SJCRH30 (cell line): ENCODE results near the gene SOS1. TPM values are rescaled to one million over a fixed set of nuclear protein-coding genes. Genes with fewer than 3 reads are reported as not detected.
"Not testable (repeated sequence)": the region's sequence is repeated elsewhere in the genome, so short reads cannot be mapped to it uniquely, and the experiment has no call there.

Experiments used
- DNase-seq, 2 experiments: peaks; one replicate each; pipeline ENCODE4 v3.0.0-alpha.2; 2015 to 2020
- H3K27ac ChIP-seq: fragments of 250-450 bp; sonication (Bioruptor Pico); 2 replicates; pipeline ENCODE4 v1.5.1; 2020; ENCODE audit warnings: mild to moderate bottlenecking, moderate library complexity
- H3K27me3 ChIP-seq: fragments of 250-450 bp; sonication (Bioruptor Pico); 2 replicates; pipeline ENCODE4 v1.5.1; 2020; ENCODE audit warnings: mild to moderate bottlenecking, moderate library complexity
- H3K36me3 ChIP-seq: fragments of 250-450 bp; sonication (Bioruptor Pico); 2 replicates; pipeline ENCODE4 v1.5.1; 2020; ENCODE audit warnings: mild to moderate bottlenecking, moderate library complexity
- H3K4me1 ChIP-seq: fragments of 250-450 bp; sonication (Bioruptor Pico); 2 replicates; pipeline ENCODE4 v1.5.1; 2020; ENCODE audit warnings: mild to moderate bottlenecking, moderate library complexity
- H3K4me3 ChIP-seq: fragments of 250-450 bp; sonication (Bioruptor Pico); 2 replicates; pipeline ENCODE4 v1.5.1; 2020; ENCODE audit warnings: mild to moderate bottlenecking, moderate library complexity
- H3K9me3 ChIP-seq: fragments of 250-450 bp; sonication (Bioruptor Pico); replicated peaks from 2 replicates; pipeline ENCODE4 v1.5.1; 2020; ENCODE audit warnings: mild to moderate bottlenecking, moderate library complexity
- total RNA-seq: library from RNA; depleted of rRNA; stranded (reverse); fragments of >200 nt; shearing (Covaris generic); gene quantifications from 2 replicates; pipeline ENCODE4 v1.2.3, GENCODE V29; 2014

SOS1 gene
- total RNA-seq, 1 experiment from 2014 or later, result 49.5 TPM

- no peaks in the 10 kb centered on the region for H3K36me3 ChIP-seq
- H3K4me3 ChIP-seq, result no peak overlapping the region
- peaks cover 9% of the 10 kb centered on the region for H3K4me1 ChIP-seq
- no peaks in the 10 kb centered on the region for H3K9me3 ChIP-seq
- no peak overlapping the region for H3K27ac ChIP-seq
- no peaks in the 10 kb centered on the region for H3K27me3 ChIP-seq
- no peak for DNase-seq
These were observed 23.6 kb upstream of the SOS1 start for GRCh38 chr2:39144416-39144815.

GRCh38 chr2:39142904-39143605 lies 22.2 kb upstream of the SOS1 start:
- no peaks in the 10 kb centered on the region for H3K27me3 ChIP-seq
- peaks cover 9% of the 10 kb centered on the region for H3K4me1 ChIP-seq
- no peak for DNase-seq
- H3K27ac ChIP-seq, result no peak overlapping the region
- no peaks in the 10 kb centered on the region for H3K36me3 ChIP-seq
- no peaks in the 10 kb centered on the region for H3K9me3 ChIP-seq
- H3K4me3 ChIP-seq, result no peak overlapping the region

GRCh38 chr2:39141334-39142271 lies 20.8 kb upstream of the SOS1 start:
- H3K27ac ChIP-seq, result no peak overlapping the region
- no peaks in the 10 kb centered on the region for H3K27me3 ChIP-seq

GRCh38 chr2:39140948-39141333 lies 20.1 kb upstream of the SOS1 start:
- not testable (repeated sequence) for H3K27ac ChIP-seq, H3K4me3 ChIP-seq, H3K27me3 ChIP-seq

More at GRCh38 chr2:39141334-39142271, 20.8 kb upstream of the SOS1 start:
- no peaks in the 10 kb centered on the region for H3K9me3 ChIP-seq
- H3K36me3 ChIP-seq, result no peaks in the 10 kb centered on the region
- peaks cover 9% of the 10 kb centered on the region for H3K4me1 ChIP-seq
- no peak overlapping the region for H3K4me3 ChIP-seq
- peak in 1 of 2 experiments; percentile 42 for DNase-seq

GRCh38 chr2:39140322-39140847 lies 19.5 kb upstream of the SOS1 start:
- DNase-seq, result no peak
- H3K4me1 ChIP-seq, result peaks cover 9% of the 10 kb centered on the region
- no peaks in the 10 kb centered on the region for H3K27me3 ChIP-seq

More at GRCh38 chr2:39140948-39141333, 20.1 kb upstream of the SOS1 start:
- not testable (repeated sequence) for DNase-seq, H3K9me3 ChIP-seq, H3K4me1 ChIP-seq, H3K36me3 ChIP-seq

GRCh38 chr2:39139511-39140237 lies 18.8 kb upstream of the SOS1 start:
- no peaks in the 10 kb centered on the region for H3K36me3 ChIP-seq
- no peaks in the 10 kb centered on the region for H3K27me3 ChIP-seq
- no peaks in the 10 kb centered on the region for H3K9me3 ChIP-seq
- H3K4me1 ChIP-seq, result peaks cover 9% of the 10 kb centered on the region
- H3K27ac ChIP-seq, result no peak overlapping the region
- no peak for DNase-seq
- no peak overlapping the region for H3K4me3 ChIP-seq

More at GRCh38 chr2:39140322-39140847, 19.5 kb upstream of the SOS1 start:
- no peak overlapping the region for H3K27ac ChIP-seq
- H3K36me3 ChIP-seq, result no peaks in the 10 kb centered on the region
- H3K9me3 ChIP-seq, result no peaks in the 10 kb centered on the region
- H3K4me3 ChIP-seq, result no peak overlapping the region

GRCh38 chr2:39138837-39139211 lies 18.0 kb upstream of the SOS1 start:
- no peak overlapping the region for H3K27ac ChIP-seq

GRCh38 chr2:39138187-39138836 lies 17.5 kb upstream of the SOS1 start:
- DNase-seq, H3K27ac ChIP-seq, H3K27me3 ChIP-seq, H3K9me3 ChIP-seq, H3K4me3 ChIP-seq, H3K36me3 ChIP-seq, H3K4me1 ChIP-seq: not testable (repeated sequence)

More at GRCh38 chr2:39138837-39139211, 18.0 kb upstream of the SOS1 start:
- Histone ChIP-seq H3K27me3 (no peaks in the 10 kb centered on the region), H3K9me3 (no peaks in the 10 kb centered on the region; the same call in 1 of the 2 replicates), H3K36me3 (no peaks in the 10 kb centered on the region), H3K4me1 (peaks cover 9% of the 10 kb centered on the region), H3K4me3 (no peak overlapping the region)
- DNase-seq, result no peak

- no peaks in the 10 kb centered on the region; the same call in 1 of the 2 replicates for H3K9me3 ChIP-seq
- no peak for DNase-seq
- peaks cover 7% of the 10 kb centered on the region for H3K4me1 ChIP-seq
- no peak overlapping the region for H3K27ac ChIP-seq
- H3K4me3 ChIP-seq, result no peak overlapping the region
- H3K27me3 ChIP-seq, result no peaks in the 10 kb centered on the region
- no peaks in the 10 kb centered on the region for H3K36me3 ChIP-seq
These were observed 15.9 kb upstream of the SOS1 start for GRCh38 chr2:39136799-39137198.

- no peak overlapping the region for H3K27ac ChIP-seq
- no peaks in the 10 kb centered on the region for H3K4me1 ChIP-seq
- no peaks in the 10 kb centered on the region for H3K36me3 ChIP-seq
- no peak overlapping the region for H3K4me3 ChIP-seq
- no peaks in the 10 kb centered on the region; the same call in 1 of the 2 replicates for H3K9me3 ChIP-seq
- DNase-seq, result no peak
- H3K27me3 ChIP-seq, result no peaks in the 10 kb centered on the region
These were observed 14.9 kb upstream of the SOS1 start for GRCh38 chr2:39135690-39136259.

GRCh38 chr2:39133215-39133851 lies 12.5 kb upstream of the SOS1 start:
- DNase-seq, result no peak
- H3K27me3 ChIP-seq, result no peaks in the 10 kb centered on the region
- H3K4me1 ChIP-seq, result no peaks in the 10 kb centered on the region
- H3K27ac ChIP-seq, result no peak overlapping the region
- no peaks in the 10 kb centered on the region; the same call in 1 of the 2 replicates for H3K9me3 ChIP-seq
- no peaks in the 10 kb centered on the region for H3K36me3 ChIP-seq
- H3K4me3 ChIP-seq, result no peak overlapping the region

GRCh38 chr2:39128919-39129391 lies 8.1 kb upstream of the SOS1 start:
- Histone ChIP-seq H3K36me3 (no peaks in the 10 kb centered on the region), H3K9me3 (no peaks in the 10 kb centered on the region)
- DNase-seq, result no peak

GRCh38 chr2:39127973-39128372 lies 7.1 kb upstream of the SOS1 start:
- H3K36me3 ChIP-seq, result no peaks in the 10 kb centered on the region
- H3K27ac ChIP-seq, result no peak overlapping the region
- 0 out of 2 replicates have a peak, but pooled peaks cover 2% of the 10 kb centered on the region for H3K4me1 ChIP-seq
- peak; percentile 40 to 55 for DNase-seq
- no peaks in the 10 kb centered on the region for H3K27me3 ChIP-seq
- no peak overlapping the region for H3K4me3 ChIP-seq
- H3K9me3 ChIP-seq, result no peaks in the 10 kb centered on the region

More at GRCh38 chr2:39128919-39129391, 8.1 kb upstream of the SOS1 start:
- H3K4me1 ChIP-seq, result no peaks in the 10 kb centered on the region
- H3K4me3 ChIP-seq, result no peak overlapping the region
- H3K27me3 ChIP-seq, result no peaks in the 10 kb centered on the region
- H3K27ac ChIP-seq, result no peak overlapping the region
